DOHH2 (cell line): ENCODE results near the gene KSR1.

Experiments used
- H3F3A ChIP-seq: fragments of 200-600 bp; sonication (generic), shearing (Covaris generic); 2 replicates; pipeline ENCODE4 v1.6.0; 2016; ENCODE audit warnings: antibody characterized with exemption, mild to moderate bottlenecking; ENCODE audit not compliant: control insufficient read depth, insufficient read depth
- H3K27ac ChIP-seq: fragments of 200-600 bp; sonication (generic); 2 replicates; pipeline ENCODE4 v1.5.1; 2014; ENCODE audit warnings: low read depth, mild to moderate bottlenecking, low read length, moderate library complexity
- H3K27me3 ChIP-seq: fragments of 200-600 bp; sonication (generic); 2 replicates; pipeline ENCODE4 v1.6.1; 2014; ENCODE audit warnings: mild to moderate bottlenecking, low read length, mixed read lengths; ENCODE audit not compliant: control insufficient read depth
- H3K36me3 ChIP-seq: fragments of 200-600 bp; sonication (generic); 2 replicates; pipeline ENCODE4 v1.6.1; 2014; ENCODE audit warnings: mild to moderate bottlenecking, low read length, moderate library complexity, mixed read lengths; ENCODE audit not compliant: control insufficient read depth
- H3K4me1 ChIP-seq: fragments of 200-600 bp; sonication (generic); 2 replicates; pipeline ENCODE4 v1.6.1; 2014; ENCODE audit warnings: mild to moderate bottlenecking, low read length, mixed read lengths; ENCODE audit not compliant: control insufficient read depth
- H3K4me2 ChIP-seq: fragments of 200-600 bp; sonication (generic); 2 replicates; pipeline ENCODE4 v1.6.0; 2014; ENCODE audit warnings: mild to moderate bottlenecking, low read length, moderate library complexity
- H3K4me3 ChIP-seq: fragments of 200-600 bp; sonication (generic); 2 replicates; pipeline ENCODE4 v1.5.1; 2014; ENCODE audit warnings: mild to moderate bottlenecking, low read length, mixed read lengths
- H3K79me2 ChIP-seq: fragments of 200-600 bp; sonication (generic); 2 replicates; pipeline ENCODE4 v1.6.1; 2014; ENCODE audit warnings: mild to moderate bottlenecking, low read length, mixed read lengths; ENCODE audit not compliant: control insufficient read depth
- H3K9me2 ChIP-seq: fragments of 200-600 bp; sonication (generic); replicated peaks from 2 replicates; pipeline ENCODE4 v1.6.1; 2014; ENCODE audit warnings: mild to moderate bottlenecking, low read length, mixed read lengths; ENCODE audit not compliant: control insufficient read depth
- H3K9me3 ChIP-seq: fragments of 200-600 bp; sonication (generic); 2 replicates; pipeline ENCODE4 v1.6.1; 2014; ENCODE audit warnings: antibody characterized with exemption, low read length, mixed read lengths; ENCODE audit not compliant: control insufficient read depth, insufficient read depth
- H4K20me1 ChIP-seq: fragments of 200-600 bp; sonication (generic); 2 replicates; pipeline ENCODE4 v1.6.0; 2014; ENCODE audit warnings: low read depth, mild to moderate bottlenecking, antibody characterized with exemption, low read length, moderate library complexity; ENCODE audit not compliant: control insufficient read depth, insufficient read depth
- EZH2phosphoT487 ChIP-seq: fragments of 200-600 bp; sonication (generic); IDR thresholded peaks from 2 replicates; pipeline ENCODE4 v1.6.1; 2017; ENCODE audit warnings: borderline replicate concordance, mild to moderate bottlenecking, antibody characterized with exemption, low read length, moderate library complexity, mixed read lengths
- TF ChIP-seq, protein P1 (sequence below): fragments of 200-600 bp; sonication (generic); IDR thresholded peaks from one replicate; pipeline ENCODE4 v1.5.1; 2014; ENCODE audit warnings: antibody characterized with exemption, mild to moderate bottlenecking, low read depth, low read length; ENCODE audit not compliant: poor library complexity, severe bottlenecking

Gene KSR1

DNA sequence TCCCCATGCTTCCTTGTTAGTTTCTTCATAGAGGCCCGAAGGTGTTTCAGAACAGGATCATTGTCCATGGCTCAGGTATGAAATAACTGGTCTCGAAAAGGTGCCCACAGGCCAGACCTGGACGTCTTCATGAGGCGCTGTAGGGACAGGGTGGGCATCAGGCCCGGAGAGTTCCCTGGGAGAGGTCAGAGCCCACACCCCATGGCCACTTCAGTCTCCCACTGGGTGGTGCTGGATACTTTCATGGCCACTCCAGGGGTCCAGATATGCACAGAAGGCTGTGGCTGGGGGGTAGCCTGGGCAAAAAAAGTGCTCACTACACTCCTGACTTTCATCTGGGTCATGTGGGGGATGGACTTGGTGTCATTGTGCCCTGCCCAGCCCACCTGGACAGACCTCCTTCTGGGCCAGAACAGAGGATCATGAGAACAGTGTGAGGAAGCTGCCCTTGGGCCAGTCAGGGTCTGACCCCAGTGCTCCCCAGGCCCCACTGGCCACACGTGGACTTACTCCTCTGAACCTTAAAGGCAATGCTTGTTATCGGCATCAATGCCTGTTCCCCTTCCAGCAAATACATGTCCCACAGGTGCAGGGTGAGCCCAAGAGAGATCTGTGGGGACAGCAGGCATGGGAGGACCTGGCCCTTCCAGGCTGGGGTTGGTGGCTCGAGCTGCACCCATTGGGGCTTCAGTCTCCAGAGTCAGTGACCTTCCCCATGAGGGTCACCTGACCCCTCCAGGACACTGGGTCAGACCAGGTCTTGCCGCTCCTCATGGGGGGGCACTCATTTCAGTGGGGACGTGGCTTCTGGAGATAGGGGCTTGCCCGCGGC, 211.6 kb downstream of the KSR1 start:
- H3K79me2 ChIP-seq, result no peaks in the 10 kb centered on the region

DNA sequence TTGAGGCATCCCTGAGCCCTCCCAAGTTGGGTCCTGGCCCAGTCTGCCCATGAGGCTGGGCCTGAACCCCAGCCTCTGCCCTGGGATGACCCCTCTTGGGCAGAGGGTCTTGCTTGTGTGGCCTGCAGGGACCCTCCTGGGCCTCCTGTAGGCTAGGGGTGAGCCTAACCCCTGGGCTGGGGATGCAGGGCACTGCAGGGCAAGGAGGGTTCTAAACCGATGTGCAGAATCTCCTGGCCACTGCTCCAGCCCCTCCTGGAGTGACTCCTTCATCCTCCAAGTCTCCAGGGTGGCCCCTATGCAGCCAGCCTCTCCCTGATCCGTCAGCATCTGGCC, 212.2 kb downstream of the KSR1 start:
- Histone ChIP-seq H3F3A (no peaks in the 10 kb centered on the region), H4K20me1 (no peaks in the 10 kb centered on the region), H3K4me3 (no peak overlapping the region), H3K79me2 (no peaks in the 10 kb centered on the region), H3K36me3 (no peaks in the 10 kb centered on the region), H3K4me1 (no peaks in the 10 kb centered on the region), H3K27ac (no peak overlapping the region), H3K4me2 (no peak overlapping the region), H3K9me2 (no peaks in the 10 kb centered on the region), H3K27me3 (no peaks in the 10 kb centered on the region), H3K9me3 (no peaks in the 10 kb centered on the region)
- TF ChIP-seq, protein P1, sequence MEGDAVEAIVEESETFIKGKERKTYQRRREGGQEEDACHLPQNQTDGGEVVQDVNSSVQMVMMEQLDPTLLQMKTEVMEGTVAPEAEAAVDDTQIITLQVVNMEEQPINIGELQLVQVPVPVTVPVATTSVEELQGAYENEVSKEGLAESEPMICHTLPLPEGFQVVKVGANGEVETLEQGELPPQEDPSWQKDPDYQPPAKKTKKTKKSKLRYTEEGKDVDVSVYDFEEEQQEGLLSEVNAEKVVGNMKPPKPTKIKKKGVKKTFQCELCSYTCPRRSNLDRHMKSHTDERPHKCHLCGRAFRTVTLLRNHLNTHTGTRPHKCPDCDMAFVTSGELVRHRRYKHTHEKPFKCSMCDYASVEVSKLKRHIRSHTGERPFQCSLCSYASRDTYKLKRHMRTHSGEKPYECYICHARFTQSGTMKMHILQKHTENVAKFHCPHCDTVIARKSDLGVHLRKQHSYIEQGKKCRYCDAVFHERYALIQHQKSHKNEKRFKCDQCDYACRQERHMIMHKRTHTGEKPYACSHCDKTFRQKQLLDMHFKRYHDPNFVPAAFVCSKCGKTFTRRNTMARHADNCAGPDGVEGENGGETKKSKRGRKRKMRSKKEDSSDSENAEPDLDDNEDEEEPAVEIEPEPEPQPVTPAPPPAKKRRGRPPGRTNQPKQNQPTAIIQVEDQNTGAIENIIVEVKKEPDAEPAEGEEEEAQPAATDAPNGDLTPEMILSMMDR, result no peak
- TF ChIP-seq EZH2phosphoT487, result no peak

More for the DNA sequence above, 211.6 kb downstream of the KSR1 start:
- Histone ChIP-seq H4K20me1 (no peaks in the 10 kb centered on the region), H3K9me2 (no peaks in the 10 kb centered on the region), H3K27me3 (no peaks in the 10 kb centered on the region), H3K27ac (no peak overlapping the region), H3F3A (no peaks in the 10 kb centered on the region), H3K4me2 (no peak overlapping the region), H3K4me1 (no peaks in the 10 kb centered on the region), H3K9me3 (no peaks in the 10 kb centered on the region), H3K4me3 (no peak overlapping the region), H3K36me3 (no peaks in the 10 kb centered on the region)
- TF ChIP-seq, protein P1, result no peak
- TF ChIP-seq EZH2phosphoT487, result no peak

DNA sequence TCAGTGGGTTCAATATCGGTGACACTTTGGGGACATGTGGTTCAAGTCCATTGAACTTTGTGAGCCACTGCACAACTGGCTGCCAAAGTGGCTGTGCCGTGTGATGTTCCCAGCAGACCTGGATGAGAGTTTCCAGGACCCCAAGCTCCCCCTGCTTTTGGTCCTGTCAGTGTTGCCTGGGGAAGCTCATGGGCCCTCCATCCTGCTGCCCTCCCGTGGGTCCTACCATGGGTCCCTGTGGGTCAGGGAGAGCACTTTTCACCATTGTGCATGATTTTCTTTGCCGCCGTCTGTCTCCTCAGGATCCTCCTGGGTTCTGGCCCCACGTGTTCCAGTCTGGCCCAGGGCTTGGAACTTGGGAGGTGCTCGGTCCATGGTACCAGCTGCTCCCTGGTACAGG, 212.9 kb downstream of the KSR1 start:
- Histone ChIP-seq H3K27ac (no peak overlapping the region), H3K27me3 (no peaks in the 10 kb centered on the region), H3K4me1 (no peaks in the 10 kb centered on the region), H3K36me3 (no peaks in the 10 kb centered on the region), H4K20me1 (no peaks in the 10 kb centered on the region), H3K4me2 (no peak overlapping the region), H3K9me3 (no peaks in the 10 kb centered on the region), H3K4me3 (no peak overlapping the region), H3K9me2 (no peaks in the 10 kb centered on the region), H3K79me2 (no peaks in the 10 kb centered on the region), H3F3A (no peaks in the 10 kb centered on the region)
- no peak for TF ChIP-seq EZH2phosphoT487
- TF ChIP-seq, protein P1, result no peak
